T-helper 17 cell (primary cell): ENCODE measurements around the gene DNLZ. TPM values are rescaled to one million over a fixed set of nuclear protein-coding genes. Genes with fewer than 3 reads are reported as not detected.
A peak's percentile ranks its signal among the peaks of the same experiment; 100 is the strongest.
"Not testable (repeated sequence)": the region's sequence is repeated elsewhere in the genome, so short reads cannot be mapped to it uniquely, and the experiment has no call there.

Experiments used
- ATAC-seq: fragments of 150-1000 bp; cut with Tn5 transposase; 2 replicates; pipeline ENCODE4 v1.10.0; 2021; ENCODE audit warnings: mild to moderate bottlenecking, moderate library complexity
- DNase-seq, 3 donors: peaks; one replicate each; pipeline versions ENCODE4 v3.0.0 to v3.0.0-alpha.2; 2020 to 2021
- H3K9me3 ChIP-seq: one replicate; pipeline ENCODE4 v1.7.0; 2013; ENCODE audit warnings: low read length, mild to moderate bottlenecking; ENCODE audit not compliant: control insufficient read depth, poor library complexity, severe bottlenecking
- H3K27ac Mint-ChIP-seq: one replicate; pipeline ENCODE4 v1.8.0; 2022; ENCODE audit warnings: mild to moderate bottlenecking, moderate library complexity, mixed read lengths
- H3K27me3 Mint-ChIP-seq: one replicate; pipeline ENCODE4 v1.8.0; 2022; ENCODE audit warnings: mixed read lengths
- H3K36me3 Mint-ChIP-seq: one replicate; pipeline ENCODE4 v1.8.0; 2022; ENCODE audit warnings: low read depth, mixed read lengths
- H3K4me1 Mint-ChIP-seq: one replicate; pipeline ENCODE4 v1.8.0; 2022; ENCODE audit warnings: mild to moderate bottlenecking, mixed read lengths
- H3K4me3 Mint-ChIP-seq: one replicate; pipeline ENCODE4 v1.8.0; 2022; ENCODE audit warnings: mild to moderate bottlenecking, moderate library complexity, mixed read lengths
- total RNA-seq, 4 donors: library from RNA in 2 of 4; stranded (reverse) in 2 of 4; gene quantifications; one replicate each; pipeline ENCODE4 v1.2.3 and lab custom pipeline; 2022 to 2026

Gene DNLZ
- total RNA-seq, 2 donors from 2014 or later: 19.3 to 28.6 TPM

DNA sequence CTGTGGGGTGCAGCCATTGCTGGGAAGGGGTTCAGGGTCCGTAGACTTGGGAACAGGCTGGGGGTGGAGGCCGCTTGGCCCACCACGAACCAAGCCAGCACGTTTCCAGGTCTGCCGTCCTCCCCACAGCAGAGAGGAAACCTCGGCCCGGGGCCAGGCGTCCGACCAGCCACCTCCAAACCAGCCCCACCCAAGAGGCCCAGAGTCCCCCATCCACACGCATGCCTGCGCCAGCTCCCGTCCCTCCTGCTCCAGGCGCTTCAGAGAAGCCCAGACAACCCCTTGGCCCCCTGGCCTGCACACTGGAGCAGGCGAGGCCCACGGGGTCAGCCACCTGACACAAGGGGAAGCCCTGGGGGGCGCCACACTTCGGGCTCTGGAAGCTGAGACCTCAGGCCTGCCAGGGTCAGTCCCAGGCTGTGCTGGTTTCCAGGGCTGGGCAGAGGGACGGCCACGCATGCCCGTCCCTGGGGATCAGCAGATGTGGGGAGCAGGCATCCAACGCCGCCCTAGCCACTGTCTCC lies 6.3 kb downstream of the DNLZ start:
- Mint-ChIP-seq H3K36me3 (no peaks in the 10 kb centered on the region), H3K27ac (no peak overlapping the region), H3K4me3 (no peak overlapping the region), H3K4me1 (peaks cover 2% of the 10 kb centered on the region), H3K27me3 (no peaks in the 10 kb centered on the region)
- no peak for DNase-seq
- H3K9me3 ChIP-seq: no peaks in the 10 kb centered on the region
- no peak for ATAC-seq

DNA sequence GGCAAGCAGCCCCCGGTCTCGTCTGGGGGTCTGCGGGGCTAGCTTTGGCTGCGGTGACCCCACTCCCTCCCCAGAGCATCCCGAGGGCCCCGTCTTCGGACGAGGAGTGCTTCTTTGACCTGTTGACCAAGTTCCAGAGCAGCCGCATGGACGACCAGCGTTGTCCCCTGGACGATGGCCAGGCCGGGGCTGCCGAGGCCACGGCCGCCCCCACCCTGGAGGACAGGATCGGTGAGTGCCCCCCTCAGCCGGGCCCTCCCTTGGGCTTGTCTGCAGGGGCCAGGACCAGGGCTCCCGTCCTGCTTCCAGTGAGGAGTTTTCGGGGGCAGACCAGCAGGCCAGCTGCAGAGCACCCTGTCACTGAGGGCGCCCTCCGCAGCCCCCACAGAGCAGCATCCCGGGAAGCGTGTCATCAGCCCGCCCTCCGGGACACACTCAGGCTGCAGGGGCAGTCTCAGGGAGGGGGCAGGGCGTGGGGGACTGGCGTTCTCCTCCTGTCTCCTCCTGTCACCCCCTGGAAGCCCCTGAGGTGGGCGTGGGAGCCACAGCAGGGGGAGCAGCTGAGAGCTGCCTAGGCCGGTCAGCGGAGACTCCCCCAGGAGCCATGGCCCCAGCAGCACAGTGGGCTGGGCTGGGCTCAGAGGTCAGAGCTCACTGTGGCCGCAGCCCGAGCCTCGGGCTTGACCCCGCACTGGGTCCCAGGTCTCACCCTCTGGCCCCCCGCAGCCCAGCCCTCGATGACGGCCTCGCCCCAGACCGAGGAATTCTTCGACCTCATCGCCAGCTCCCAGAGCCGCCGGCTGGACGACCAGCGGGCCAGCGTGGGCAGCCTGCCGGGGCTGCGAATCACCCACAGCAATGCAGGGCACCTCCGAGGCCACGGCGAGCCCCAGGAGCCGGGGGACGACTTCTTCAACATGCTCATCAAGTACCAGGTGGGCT lies 7.7 kb downstream of the DNLZ start:
- no peak overlapping the region for H3K4me3 Mint-ChIP-seq
- H3K9me3 ChIP-seq: no peaks in the 10 kb centered on the region

DNA sequence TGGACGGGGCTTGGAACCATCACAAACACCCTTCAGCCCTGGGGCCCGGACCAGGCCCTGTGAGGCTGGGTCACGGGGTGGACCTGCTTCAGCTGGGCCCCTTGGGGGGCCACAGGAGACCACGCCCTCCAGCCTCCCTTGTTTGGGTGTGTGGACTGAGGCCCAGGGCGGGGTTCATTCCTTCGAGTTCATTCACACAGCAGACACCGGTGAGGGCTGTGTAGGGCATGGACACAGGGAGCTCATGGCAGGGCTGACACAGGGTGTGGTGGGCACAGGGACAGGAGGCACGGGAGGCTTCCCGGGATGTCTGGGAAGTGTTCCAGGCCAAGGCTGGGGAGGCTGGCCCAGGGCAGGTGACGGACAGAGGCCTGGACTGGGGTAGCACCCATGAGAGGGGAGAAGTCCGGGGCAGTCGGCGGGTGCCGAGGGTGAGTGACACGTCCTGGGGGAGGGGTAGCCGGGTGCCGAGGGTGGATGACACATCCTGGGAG lies 8.9 kb downstream of the DNLZ start:
- Mint-ChIP-seq H3K4me3 (no peak overlapping the region), H3K27me3 (no peaks in the 10 kb centered on the region), H3K4me1 (peaks cover 2% of the 10 kb centered on the region), H3K36me3 (no peaks in the 10 kb centered on the region), H3K27ac (no peak overlapping the region)
- DNase-seq (no peak), ATAC-seq (no peak)
- no peaks in the 10 kb centered on the region for H3K9me3 ChIP-seq

More for the DNA sequence above, 7.7 kb downstream of the DNLZ start:
- DNase-seq (no peak), ATAC-seq (no peak)
- Mint-ChIP-seq H3K27me3 (no peaks in the 10 kb centered on the region), H3K27ac (no peak overlapping the region), H3K4me1 (peaks cover 2% of the 10 kb centered on the region), H3K36me3 (no peaks in the 10 kb centered on the region)

DNA sequence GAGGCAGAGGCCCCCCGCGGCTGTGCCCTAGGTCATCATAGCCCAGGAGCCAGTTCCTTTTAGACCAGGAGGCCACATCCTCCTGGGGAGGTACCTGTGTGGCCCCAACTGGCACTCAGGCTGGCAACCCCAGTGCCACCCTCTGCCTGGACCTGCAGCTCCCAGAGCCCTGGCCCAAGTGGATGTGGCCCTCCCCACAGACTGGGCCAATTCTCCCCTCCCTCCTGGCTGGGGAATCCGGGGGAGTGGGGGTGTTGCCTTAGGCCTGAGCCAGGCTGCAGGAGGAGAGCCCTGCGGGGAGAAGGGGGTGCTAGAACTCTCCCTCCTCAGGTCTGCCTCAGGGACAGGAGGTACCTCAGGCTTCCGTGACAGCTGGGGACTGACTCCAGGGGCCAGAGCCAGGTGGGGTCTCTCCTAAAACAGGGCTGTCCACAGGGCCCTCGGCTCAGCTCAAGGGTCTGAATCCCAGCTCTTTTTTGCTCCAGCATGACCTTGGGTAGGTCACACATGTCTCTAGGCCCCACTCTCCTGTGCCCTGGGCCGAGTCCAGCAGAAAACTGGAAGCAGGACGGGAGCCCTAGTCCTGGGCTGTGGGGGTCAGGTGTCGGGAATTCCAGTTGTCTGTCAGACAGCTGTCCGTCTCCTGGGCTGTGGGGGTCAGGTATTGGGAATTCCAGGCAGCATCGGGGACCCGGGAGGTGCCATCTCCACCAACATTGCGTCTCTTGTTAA lies 9.6 kb downstream of the DNLZ start:
- no peaks in the 10 kb centered on the region for H3K36me3 Mint-ChIP-seq
- DNase-seq: no peak
- H3K27me3 Mint-ChIP-seq: no peaks in the 10 kb centered on the region
- no peaks in the 10 kb centered on the region for H3K9me3 ChIP-seq
- no peak overlapping the region for H3K4me3 Mint-ChIP-seq
- no peak overlapping the region for H3K27ac Mint-ChIP-seq
- ATAC-seq: no peak
- H3K4me1 Mint-ChIP-seq: peaks cover 2% of the 10 kb centered on the region

DNA sequence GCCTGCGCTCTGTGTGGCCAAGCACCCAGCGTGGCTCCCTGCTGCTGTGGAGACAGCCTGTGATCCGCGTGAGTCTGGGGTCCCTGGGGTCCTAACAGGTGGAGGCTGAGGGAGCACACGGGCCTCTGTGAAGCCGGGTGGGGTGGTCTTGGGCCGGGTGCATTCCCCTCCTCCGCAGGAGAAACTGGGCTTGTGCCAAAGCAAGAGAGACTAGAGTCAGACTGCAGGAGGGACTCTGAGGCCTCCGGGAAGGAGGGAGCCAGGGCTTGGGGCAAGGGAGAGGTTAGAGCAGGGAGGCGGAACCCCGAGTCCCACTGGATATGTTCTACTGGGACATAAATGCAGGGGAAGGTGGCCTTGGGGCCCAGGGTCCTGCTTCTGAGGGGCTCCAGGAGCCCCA lies 10.5 kb downstream of the DNLZ start:
- H3K9me3 ChIP-seq: no peaks in the 10 kb centered on the region
- Mint-ChIP-seq H3K4me1 (peaks cover 2% of the 10 kb centered on the region), H3K27ac (peak overlapping the region; percentile 62), H3K36me3 (no peaks in the 10 kb centered on the region), H3K27me3 (no peaks in the 10 kb centered on the region), H3K4me3 (no peak overlapping the region)
- DNase-seq (no peak), ATAC-seq (no peak)

DNA sequence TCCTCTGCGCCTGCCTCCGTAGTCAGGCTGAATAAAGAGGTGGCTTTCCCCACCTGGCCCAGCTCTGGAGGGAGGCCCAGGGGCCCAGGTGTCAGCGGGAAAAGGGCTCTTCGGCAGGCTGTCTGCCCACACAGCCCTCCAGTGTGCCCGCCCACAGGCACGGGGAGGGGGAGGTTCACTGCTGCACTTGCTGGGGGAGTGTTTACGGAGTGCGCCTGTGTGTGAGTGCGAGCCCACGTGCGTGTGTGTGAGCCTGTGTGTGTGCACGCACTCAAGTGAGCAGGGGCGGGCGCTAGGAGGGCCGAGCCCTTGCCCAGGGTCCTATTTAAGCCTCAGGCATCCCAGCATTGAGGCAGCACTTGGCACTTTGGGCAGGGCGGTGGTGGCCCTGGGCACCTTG lies 10.9 kb downstream of the DNLZ start:
- ATAC-seq (peak; percentile 20), DNase-seq (no peak)
- Mint-ChIP-seq H3K27ac (peak overlapping the region; percentile 62), H3K4me1 (peaks cover 2% of the 10 kb centered on the region), H3K36me3 (no peaks in the 10 kb centered on the region), H3K27me3 (no peaks in the 10 kb centered on the region), H3K4me3 (no peak overlapping the region)
- no peaks in the 10 kb centered on the region for H3K9me3 ChIP-seq

DNA sequence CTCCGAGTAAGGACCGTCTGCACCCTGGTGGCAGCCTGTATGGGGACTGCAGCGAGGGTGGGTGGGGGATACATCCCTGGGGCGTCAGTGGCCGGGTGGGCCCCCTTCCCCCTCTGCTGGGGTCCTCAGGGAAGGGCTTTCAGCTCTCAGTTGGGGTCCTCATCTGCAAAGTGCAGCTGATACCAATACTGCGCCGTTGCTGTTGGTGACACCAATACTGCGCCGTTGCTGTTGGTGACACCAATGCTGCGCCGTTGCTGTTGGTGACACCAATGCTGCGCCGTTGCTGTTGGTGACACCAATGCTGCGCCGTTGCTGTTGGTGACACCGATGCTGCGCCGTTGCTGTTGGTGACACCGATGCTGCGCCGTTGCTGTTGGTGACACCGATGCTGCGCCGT lies 11.7 kb downstream of the DNLZ start:
- H3K27ac Mint-ChIP-seq, H3K36me3 Mint-ChIP-seq, H3K4me3 Mint-ChIP-seq, H3K4me1 Mint-ChIP-seq, ATAC-seq, DNase-seq, H3K27me3 Mint-ChIP-seq, H3K9me3 ChIP-seq: not testable (repeated sequence)

DNA sequence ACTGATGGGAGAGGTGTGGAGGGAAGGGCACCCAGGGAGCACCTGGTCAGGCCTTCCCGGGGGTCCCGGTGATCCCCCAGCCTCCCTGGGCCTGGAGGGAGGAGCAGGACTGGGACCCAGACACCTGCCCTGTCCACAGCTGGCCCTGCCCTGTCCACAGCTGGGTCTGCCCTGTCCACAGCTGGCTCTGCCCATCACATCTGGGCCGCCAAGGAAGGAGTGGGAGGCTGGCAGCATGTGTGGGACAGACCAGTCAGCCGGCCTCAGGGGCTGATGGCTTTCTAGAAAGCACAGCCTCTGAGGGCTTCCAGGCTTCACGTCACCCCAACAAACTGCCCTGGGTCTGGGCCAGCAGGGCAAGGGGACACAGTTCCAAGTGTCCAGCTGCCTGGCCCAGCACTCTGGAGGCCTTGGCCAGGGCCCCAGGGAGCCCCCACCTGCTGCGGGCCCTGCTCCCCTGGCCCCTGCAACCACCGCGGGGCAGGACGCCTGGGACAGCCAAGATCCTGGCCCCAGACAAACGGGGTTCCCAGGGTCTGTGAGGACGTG lies 12.2 kb downstream of the DNLZ start:
- Mint-ChIP-seq H3K27me3 (no peaks in the 10 kb centered on the region), H3K27ac (no peak overlapping the region), H3K4me1 (no peaks in the 10 kb centered on the region), H3K36me3 (no peaks in the 10 kb centered on the region), H3K4me3 (no peak overlapping the region)
- no peak for DNase-seq
- no peak for ATAC-seq
- no peaks in the 10 kb centered on the region for H3K9me3 ChIP-seq

DNA sequence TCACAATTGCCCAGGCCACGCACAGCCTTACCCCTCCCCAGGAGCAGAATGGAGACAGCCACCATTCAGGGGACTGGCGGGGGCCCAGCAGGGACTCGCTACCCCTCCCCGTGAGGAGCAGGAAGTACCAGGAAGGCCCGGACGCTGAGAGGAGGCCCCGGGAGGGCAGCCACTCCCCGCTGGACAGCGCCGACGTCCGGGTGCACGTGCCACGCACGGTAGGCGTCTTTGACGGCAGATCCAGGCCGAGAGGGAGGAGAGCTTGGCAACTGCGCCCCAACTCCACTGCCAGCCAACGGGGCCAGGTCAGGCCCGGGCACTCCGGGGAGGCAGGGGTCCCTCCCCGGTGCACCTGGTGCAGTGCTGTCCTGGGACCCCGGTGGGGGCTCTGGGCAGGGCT lies 14.0 kb downstream of the DNLZ start:
- ATAC-seq: no peak
- H3K9me3 ChIP-seq: no peaks in the 10 kb centered on the region
- Mint-ChIP-seq H3K4me1 (no peaks in the 10 kb centered on the region), H3K36me3 (no peaks in the 10 kb centered on the region), H3K27ac (no peak overlapping the region), H3K4me3 (peak overlapping the region; percentile 31), H3K27me3 (no peaks in the 10 kb centered on the region)
- no peak for DNase-seq

DNA sequence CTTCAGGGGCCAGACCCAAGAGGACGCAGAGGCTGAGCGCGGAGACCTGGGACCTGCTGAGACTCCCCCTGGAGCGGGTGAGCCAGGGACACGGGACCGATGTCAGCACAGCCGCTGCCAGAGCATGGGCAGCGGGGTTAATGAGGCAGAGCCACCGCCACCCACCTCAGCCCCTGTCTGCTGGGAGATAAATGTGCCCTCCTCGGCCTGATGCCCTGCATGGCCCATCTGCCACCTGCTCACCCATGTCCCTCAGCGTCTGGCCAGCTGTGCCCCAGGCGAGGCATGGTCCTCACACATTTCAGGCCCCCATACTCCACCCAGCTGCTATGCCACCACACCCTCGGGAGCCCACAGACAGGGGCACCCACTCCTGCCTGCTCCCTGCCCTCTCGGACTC lies 14.9 kb downstream of the DNLZ start:
- no peaks in the 10 kb centered on the region for H3K4me1 Mint-ChIP-seq
- H3K27ac Mint-ChIP-seq: no peak overlapping the region
- no peak for DNase-seq
- H3K27me3 Mint-ChIP-seq: no peaks in the 10 kb centered on the region
- no peak overlapping the region for H3K4me3 Mint-ChIP-seq
- H3K9me3 ChIP-seq: no peaks in the 10 kb centered on the region
- H3K36me3 Mint-ChIP-seq: no peaks in the 10 kb centered on the region
- ATAC-seq: no peak

DNA sequence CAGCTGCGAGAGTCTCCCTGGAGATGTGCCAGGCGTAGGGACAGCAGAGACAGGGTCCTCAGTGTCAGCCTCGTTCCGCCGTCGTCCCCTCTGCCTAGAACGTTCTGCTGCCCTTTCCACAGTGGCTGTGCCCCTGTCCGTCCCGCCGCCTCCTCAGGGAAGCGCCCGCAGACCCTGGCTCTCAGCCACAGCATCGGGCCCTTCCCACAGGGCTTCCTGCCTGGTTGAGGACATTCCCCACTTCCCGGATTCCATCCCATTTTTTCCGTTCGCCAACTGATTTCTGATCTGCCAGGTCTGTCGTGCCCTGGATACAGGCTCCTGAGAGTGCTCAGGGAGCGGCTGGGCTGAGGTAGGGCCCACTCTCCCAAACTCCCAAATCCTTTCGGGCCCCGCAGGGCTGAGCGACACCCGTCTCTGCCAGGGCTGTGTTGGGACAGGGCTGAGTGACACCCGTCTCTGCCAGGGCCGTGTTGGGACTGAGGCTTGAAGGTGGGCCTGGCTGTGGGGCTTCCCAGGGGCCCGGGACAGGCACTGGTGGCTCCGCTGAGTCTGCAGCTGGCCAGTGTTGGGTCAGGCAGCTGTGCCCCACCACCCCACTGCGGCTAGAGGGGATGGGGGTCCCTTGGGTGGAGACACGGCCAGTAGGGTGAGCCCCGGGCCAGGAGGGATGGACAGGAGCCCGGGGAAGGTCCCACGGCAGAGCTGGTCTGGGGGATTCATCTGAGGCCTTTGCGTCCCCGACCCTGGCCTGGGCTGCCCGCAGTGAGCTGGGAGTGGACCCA lies 15.9 kb downstream of the DNLZ start:
- H3K9me3 ChIP-seq: no peaks in the 10 kb centered on the region
- Mint-ChIP-seq H3K4me1 (no peaks in the 10 kb centered on the region), H3K27me3 (no peaks in the 10 kb centered on the region), H3K27ac (no peak overlapping the region), H3K36me3 (no peaks in the 10 kb centered on the region), H3K4me3 (no peak overlapping the region)
- DNase-seq (no peak), ATAC-seq (no peak)

DNA sequence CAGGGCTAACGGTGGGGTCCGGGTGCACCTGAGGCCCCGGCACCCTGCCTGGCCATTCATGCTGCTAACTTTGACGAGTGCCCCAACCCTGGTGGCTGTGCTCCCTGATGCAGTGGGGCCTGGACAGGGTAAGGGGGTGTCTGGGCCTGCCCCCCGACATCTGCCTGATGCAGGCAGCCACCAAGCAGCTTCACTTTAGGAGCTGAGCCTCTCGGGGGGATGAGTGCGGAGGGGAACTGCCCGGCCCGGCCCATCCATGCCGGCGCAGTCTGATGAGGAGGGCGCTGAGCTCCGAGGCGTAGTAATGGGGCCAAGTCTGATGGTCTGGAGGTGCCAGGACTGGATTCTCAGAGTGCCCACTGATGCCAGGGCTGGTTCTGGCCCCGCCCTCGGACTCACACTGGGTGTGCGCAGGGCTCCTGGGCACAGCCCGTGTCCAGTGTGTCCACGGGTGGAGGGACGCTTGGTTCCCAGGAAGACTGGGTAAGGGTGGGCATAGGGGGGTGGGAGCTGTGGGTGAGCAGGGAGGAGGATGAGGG lies 16.5 kb downstream of the DNLZ start:
- H3K27me3 Mint-ChIP-seq: no peaks in the 10 kb centered on the region
- no peak for ATAC-seq
- H3K4me3 Mint-ChIP-seq: no peak overlapping the region
- no peaks in the 10 kb centered on the region for H3K9me3 ChIP-seq
- no peaks in the 10 kb centered on the region for H3K4me1 Mint-ChIP-seq
- no peak overlapping the region for H3K27ac Mint-ChIP-seq
- DNase-seq: no peak
- H3K36me3 Mint-ChIP-seq: no peaks in the 10 kb centered on the region
